Umbilical cord (tissue), 2 donors: Measurements from ENCODE around the gene GFRA4. TPM values are rescaled to one million over a fixed set of nuclear protein-coding genes. Genes with fewer than 3 reads are reported as not detected.

Source experiments
- DNase-seq: peaks from one replicate; pipeline ENCODE4 v3.0.0-alpha.2; 2015; ENCODE audit warnings: low spot score
- total RNA-seq: library from RNA; depleted of rRNA; stranded (reverse); fragments of >200 nt; gene quantifications from one replicate; pipeline ENCODE4 v1.2.3, GENCODE V29; 2014; ENCODE audit warnings: low replicate concordance; ENCODE audit not compliant: insufficient read depth

GFRA4 gene
- total RNA-seq, 1 donor from 2014 or later, result not detected

DNA sequence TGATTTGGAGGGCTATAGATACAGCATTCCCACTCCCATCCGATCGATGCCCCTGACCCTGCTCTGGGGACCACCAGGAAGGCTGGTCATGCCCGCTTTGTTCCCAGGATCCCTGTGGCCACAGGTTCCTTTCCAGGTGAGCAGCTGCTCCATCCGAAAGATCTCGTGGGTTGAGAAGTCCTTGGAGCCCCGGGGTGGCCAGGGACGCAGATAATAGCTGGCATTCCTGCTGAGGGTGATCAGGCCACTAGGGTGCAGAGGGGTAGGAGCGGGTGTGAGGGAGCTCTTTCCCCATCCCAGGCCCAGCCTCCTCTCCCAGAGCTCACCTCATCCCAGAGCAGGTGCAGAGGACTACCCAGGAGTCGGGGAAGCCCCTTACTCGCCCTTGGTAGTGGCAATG, 11.2 kb upstream of the GFRA4 start:
- no peak for DNase-seq

DNA sequence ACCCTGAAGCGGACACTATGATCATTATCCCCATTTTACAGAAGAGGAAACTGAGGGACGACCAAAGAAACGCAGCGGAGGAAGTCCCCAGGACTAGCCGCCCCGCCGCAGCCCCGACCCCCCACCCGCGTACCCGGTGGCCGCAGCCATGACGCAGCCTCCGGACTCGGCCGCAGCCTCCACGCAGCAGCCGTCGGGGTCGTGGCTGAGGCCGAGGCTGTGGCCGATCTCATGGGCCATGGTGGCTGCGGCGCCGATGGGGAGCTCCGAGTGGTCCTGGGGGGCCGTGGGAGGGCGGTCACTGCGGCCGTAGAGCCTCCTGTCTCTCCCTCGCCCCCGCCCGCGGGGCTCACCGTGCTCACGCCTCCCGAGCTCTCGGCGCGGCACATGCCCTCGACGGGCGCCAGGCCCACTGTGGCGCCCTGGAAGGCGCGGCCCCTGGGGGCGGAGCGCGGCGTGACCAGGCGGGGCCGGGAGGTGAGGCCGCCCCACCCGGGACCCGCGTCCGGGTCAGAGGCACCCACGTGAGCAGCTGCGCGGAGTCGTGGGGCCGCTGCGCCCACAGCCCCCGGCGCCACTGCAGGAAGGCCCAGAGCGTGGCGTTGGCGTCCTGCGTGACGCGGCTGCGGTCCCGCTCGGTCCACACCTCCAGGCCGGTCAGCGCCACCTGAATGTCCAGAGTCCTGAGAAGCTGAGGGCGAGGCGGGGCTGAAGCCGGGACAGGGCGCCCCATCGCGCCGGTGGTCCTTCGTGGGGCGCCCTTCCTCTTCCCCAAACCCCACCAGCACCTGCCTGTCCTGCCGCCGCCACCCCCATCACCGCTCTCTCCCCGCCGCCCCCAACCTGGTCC, 10.2 kb upstream of the GFRA4 start:
- no peak for DNase-seq

DNA sequence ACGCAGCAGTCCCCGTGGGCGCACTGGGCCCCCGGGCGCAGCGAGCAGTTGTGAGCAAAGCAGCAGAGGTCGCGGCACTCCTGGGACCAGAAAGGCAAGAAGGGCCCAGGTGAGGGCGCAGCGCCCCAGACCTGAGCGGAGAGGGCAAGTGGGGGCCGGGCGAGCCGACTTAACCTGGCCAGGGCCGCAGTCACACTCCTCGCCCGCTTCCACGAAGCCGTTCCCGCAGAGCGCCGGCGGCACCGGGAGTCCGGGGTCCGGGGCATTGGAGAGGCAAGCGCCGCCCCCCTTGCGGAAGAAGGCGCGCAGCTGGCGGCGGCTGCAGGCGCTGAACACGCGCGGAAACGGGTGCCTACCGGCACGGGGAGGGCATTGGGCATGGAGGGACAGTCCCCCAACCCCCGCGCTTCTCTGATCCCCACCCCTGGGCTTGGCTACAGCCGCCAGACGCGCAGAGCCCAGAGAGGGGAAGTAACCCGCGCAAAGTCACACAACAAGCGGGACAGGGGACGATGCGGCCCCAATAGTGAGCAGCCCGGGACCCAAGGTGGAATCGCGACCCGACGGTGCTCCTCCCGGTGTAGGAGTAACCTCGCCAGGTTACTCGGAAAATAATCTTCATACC, 9.5 kb upstream of the GFRA4 start:
- no peak for DNase-seq

DNA sequence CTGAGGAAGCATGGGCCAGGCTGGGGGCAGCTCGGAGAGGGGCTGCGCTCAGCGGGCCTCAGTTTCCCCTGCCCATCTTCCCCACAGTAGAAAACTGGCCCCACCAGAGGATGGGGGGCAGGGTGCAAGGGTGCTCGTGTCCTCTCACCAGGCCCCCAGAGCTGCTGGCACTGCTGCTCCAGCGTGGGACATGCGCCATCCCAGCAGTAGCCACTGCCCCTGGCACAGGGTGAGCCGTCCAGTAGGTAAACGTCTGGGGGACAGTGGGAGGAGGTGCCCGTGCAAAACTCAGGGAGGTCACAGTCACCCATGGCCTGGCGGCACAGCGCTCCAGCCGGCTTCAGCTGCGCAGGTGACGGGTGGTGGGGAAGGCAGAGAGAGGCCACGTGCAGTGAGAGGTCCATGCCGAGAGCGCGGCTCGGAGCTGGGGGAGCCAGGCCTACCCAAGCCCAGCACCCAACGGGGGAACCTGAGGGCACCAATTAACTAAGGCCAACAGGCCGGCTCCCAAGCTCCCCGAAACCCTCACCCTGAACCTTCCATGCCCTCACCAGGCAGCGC, 8.9 kb upstream of the GFRA4 start:
- no peak for DNase-seq

DNA sequence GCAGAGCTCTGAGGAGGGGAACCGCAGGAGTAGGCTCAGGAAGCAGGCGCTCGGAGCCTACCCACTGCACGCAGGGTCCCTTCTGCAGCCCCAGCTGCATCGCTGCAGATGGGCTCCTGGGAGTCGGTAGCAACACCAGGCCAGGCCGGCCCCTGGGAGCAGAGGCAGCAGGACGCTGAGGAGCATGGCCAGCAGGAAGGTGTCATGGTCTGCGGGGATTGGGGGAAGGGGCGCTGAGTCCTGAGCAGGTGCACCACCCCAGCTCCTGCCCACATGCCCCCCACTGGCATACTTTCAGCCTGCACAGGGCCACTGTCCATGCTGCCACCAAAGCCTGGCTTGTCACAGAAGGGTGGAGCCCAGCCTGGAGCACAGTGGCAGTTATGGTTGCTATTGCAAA, 7.7 kb upstream of the GFRA4 start:
- DNase-seq, result no peak

DNA sequence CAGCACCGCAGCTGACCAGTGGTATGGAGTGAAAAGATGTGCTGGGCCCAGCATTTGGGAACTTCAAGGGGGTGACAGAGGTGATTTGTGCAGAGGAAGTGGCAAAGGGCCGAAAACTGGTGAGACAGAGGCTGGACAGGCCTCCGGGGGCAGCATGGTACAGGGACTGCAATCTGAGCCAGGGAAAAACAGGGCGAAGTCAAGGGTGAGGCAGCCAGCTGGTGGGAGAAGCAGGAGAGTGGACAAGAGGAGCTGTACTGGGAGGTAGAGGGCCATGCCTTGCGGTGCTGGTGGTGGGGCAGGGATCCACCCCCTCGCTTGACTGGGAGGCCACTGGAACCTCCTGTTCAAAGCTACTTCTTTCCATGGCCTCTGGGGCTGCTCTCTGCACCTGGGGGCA, 7.3 kb upstream of the GFRA4 start:
- DNase-seq, result no peak

DNA sequence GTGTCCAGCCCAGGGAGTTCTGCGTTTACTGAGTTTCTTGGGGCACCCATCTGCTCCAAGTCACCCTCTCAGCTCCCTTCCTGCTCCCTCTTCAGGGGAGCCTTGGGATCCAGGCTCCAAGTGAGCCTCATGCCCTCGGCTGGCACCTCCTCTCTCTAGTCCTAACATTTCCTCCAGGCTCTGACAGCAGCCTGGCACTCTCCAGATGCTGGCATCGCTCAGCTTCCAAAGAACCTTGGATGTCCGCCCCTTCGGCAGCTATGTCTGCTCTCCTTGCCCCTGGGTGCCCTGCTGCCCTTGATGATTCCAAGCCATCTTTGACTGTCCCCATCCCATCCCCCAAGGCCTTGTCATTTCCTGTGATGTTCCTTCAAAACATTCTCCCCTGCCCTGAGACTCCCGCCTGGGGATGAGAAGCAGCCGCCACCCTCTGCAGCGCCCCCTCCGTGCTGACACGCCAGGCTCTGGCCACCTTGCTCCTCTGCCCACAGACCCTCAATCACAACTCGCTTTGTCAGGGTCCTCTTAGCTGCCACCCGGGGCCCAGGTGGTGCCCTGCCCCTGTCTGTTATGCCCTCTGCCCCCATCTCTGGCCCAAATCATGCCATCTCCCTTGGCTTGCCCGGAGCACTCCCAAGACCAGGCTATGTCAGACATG, 6.6 kb upstream of the GFRA4 start:
- no peak for DNase-seq

DNA sequence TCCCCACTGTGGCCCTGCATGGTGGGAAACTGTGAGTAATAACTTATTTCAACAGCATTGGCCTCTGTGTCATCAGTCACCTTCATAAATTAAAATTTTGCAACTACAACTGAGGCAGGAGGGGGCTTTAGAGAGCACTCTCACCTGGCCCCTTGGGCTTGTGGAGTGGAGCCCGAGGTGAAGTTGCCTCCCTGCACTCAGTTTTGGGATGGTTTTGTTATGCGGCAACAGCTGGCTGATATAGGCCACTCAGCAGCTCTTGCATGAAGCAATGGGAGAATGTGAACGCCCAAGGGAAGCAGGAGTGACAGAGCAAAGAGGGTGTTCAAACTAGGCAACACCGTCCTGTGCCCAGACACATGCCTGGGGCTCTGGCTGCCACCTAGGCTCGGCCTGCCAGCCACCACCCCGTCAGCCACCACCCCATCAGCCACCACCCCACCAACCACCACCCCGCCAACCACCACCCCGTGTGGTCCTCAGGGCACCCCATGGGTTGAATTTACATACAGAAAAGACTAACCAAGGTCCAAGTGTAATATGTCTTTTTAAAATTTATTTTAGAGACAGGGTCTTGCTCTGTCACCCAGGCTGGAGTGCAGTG, 4.3 kb upstream of the GFRA4 start:
- no peak for DNase-seq

DNA sequence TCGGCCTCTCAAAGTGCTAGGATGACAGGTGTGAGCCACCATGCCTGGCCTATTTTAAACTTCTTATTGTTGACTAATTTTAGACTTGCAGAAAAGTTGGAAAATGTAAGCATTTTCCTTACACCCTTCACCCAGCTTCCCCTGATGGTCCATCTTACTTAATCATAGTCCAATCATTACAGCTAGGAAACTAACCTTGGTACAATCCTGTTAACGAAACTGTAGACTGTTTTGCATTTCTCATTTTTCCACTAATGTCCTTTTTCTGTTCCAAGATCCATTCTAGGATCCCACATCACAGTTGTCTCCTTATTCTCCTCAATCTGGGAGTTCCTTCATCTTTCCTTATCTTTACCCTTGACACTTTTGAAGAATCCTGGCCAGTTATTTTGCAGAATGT, 659 bp upstream of the GFRA4 start:
- DNase-seq, result no peak

DNA sequence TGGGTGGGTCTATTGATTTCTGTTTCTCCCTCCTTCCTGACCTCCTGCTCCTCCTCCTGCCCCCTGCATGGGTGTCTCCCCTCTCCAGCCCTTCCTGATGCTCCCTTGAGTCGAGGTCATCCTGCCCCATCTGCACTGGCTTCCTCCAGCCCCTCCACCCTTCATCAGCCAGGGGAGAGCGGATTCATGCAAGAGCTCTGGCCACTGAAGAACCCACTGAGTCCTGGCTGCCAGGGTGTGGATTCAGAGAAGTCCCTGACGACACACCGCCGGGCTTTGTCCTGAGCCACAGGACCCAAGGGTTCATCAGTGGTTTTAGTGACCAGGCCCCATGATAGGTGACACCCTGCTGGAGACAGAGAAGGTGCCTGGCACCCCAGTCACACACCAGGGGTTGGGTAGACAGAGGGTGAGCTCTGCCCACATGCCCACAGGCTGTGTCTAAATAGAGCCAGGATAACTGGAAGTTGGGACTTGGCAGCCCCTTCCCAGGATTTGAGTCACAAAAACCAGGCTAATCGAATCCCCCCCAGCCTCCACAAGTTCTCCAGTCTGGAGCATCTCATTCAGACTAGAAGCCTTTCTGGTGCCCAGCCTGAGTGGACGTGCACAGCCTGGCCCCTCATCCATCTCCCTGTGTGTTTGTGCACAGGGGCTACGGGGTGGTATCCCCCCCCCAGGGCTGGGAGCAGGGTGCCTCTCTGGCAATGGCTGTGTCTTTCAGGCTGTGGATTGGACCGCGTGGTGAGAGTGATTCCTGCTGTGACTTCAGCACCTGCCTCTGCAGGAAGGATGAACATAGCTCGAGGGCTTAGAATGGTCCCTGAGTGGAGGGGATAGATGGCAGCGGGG, 1.2 kb downstream of the GFRA4 start:
- DNase-seq, result no peak

DNA sequence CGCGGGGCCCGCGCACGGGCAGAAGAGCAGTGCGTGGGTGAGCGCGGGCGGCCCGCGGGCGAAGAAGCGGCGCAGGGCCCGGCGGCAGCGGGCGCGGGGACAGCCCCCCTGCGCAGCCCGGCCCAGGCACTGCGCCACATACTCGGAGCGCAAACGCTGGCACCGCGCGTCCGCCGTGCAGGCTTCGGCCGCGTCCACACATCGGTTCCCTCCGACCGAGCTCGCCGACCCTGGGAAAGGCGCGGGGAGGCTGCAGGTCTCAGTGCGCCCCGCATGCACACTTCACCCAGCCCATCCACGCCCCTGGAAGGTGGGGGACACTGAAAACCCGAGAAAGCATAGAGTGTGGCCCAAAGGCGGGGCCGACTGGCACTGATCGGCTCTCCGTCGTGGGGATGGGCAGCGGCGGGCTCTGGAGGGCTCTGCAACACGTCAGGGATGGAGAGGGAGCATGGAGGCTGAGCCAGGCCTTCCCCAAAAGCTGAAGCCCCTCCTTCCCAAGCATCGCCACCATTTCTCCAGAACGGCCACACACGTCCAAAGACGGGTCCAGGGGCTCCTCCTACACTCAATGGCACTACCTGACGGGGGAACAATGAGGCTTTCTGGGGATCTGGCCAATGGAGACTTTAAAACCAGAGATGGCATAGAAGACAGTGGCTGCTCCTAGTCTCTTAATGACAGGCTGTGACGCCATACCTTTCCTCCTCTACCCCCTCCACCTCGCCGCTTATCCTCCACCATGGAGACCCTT, 2.0 kb downstream of the GFRA4 start:
- DNase-seq, result no peak

DNA sequence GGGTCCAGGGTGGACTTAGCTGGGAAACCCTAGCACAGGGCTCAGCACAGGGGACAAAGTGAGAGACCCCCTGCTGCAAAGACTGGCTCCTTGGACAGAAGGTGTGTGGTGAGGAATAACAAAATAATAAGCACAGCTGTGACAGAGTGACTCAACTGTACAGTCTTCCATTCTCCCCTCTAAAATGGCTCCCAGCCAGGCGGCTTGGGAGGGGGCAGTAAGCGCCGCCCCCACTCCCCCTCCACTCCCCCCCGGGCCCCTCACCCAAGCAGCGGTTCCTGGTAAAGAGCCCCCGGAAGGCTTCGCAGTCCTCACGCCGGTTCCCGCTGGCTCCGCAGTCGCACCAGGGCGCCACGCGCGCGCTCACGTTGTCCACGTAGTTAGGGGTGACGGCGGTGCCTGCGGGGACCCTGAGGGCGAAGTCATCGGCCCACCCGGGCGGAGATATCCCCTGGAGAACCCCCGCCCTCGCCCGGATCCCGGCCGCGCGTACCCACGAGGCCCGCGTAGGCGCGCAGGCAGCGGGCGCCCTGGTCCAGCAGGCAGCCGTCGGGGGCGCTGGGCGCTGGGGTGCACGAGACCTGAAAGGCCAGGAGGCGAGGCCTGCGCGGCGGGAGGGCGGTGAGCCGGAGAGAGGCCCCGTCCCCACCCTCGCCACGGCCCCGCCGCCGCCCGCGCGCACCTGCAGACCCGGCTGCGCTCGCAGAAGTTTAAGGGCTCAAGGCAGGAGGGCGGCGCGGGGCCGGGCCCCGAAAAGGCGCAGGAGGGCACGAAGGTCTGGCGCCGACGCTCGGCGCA, 2.7 kb downstream of the GFRA4 start:
- no peak for DNase-seq

DNA sequence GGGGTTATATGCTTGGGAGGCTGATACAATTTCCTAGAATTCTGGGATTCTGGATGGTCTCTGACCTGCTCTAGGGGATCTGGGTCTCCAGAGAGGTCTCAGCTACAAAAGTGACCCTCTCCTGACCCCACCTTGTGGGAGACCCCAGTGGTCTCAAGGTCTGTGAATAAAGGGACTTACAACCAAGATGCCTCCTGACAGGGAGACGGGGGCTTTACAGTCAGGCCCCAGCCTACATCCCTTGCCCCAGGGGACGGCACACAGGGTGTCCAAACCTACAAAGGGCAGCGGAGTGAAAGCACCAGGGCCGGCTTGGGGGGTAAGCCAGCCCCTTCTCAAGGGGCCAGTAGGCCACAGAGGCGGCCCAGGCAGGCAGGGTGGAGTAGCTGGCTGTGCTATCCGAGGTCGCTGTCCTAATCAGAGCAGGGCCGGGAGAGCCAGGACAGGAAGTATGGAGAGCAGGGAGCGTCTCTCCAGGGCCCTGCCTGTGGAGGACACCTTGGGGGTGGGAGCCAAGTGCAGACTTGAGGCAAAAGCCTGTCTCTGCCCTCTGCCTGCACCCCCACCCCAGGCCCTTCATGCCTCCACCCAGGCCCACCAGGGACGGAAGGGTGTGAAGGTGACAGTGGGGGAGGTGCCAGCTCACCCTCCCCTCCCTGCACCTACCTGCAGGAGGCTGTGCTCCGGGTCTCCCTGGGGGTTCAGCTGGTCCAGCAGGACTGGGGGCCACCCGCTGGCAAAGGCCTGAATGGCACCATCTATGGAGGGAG, 3.5 kb downstream of the GFRA4 start:
- DNase-seq, result no peak

DNA sequence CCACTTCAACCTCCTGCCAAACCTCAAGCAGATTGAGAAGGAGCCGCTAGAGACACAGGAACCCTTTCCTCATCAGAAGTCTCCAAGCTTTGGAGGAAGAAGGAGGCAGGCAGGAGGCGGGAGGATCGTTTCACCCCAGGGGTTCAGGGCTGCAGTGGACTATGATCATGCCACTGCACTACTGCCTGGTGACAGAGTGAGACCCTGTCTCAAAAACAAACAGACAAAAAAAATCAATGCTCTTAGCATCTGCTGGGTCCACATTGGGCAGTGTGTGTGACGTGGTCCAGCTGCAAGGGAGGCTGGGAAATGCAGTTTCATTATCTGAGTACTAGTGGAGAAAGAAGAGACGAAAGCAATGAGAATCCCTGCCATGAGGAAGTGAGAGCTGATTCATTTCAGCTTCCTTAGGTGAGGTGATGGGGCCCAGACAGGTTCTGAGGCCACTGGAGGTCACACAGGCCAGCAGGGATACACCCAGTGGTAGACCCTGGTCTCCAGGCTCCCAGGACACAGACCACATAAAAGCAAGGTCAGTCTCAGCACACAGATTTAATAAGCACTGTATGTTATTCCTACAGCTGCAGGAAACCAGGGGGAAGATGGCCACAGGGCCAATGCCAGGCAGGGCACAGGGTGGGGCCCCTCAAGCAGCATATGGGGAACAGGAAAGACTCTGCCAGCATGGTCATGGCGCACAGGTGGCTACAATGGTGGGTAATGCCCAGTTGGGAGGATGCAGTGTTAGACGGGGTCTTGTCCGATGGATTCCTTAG, 4.3 kb downstream of the GFRA4 start:
- DNase-seq, result no peak

DNA sequence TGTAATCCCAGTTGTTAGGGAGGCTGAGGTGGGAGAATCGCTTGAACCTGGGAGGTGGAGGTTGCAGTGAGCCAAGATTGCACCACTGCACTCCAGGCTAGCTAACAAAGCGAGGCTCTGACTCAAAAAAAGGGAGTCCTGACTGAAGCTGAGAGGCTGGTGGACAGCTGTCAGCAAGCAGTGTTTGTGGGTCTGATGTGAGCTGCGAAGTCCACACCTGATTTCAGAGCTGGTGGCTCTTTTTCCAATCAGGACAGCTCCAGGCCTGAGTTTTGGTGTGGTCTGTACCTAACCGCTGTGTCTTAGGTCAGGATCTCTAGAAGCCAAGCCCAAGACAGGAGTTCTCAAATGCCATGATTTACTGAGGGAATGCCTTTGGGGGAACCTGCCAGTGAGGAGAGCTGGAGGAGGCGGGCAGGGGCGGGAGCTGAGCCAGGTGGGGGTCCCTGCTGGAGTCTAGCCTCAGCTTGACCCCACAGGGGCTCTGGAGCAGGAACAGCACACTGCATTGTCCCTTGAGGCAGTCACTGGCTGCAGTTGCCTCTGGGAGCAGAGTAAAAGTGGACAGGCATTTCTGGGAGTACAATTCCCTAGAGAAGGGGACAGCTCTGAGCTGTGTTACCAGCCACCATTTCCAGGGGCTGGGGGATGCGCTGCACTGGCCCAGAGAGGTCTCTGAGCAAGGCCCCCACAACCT, 5.0 kb downstream of the GFRA4 start:
- no peak for DNase-seq

DNA sequence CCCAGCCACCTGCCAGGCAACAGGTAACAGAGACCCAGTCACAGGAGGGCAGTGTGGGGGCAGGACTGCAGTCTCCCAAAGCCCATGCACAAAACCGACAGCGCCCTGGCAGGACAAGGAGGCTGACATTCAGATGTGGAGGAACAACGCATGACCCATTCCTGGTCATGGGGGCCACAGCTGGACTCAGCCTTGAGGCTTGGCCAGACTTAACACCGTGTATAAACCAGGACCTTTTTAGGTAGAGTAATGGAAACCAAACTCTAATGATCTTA, 8.1 kb downstream of the GFRA4 start:
- DNase-seq, result no peak

DNA sequence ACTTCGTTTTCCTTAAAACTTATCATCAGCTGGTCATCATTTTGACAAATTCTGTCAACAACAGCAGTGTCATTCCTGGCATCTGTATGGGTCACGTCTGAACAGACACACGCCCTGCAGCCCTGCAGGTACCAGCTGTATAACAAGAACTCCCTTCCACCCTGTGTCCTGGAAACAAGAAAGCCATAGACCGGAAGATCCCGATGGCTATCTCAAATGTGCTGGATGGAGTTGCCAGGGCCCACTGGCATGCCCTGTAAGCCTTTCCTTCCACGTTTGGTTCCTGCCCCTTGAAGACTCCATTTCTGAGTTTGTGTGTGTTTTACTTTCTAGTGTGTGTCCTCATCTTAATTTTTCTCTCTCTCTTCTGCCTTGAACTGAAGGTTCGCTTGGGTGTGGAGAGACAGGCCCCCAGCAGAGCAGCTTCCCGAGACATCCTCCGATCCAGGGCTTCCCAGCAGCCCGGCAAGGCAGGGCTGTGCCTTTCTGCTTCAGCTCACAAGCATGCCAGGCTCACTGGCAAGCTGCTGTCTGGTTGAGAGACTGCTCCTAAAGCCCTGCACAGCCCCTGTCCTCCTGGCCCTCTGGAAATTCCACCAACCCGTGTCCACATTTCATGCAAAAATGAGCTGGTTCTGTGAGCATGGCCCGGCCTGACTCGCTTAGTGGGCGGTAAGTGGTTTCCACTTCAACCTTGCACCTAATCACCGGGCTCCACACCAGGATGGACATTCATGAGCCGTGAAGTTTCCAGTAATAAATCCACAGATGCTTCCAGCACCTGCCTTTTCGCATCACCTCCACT, 8.7 kb downstream of the GFRA4 start:
- no peak for DNase-seq
